ENCODE data around the gene TNFRSF12A. TPM values are rescaled to one million over a fixed set of nuclear protein-coding genes. Genes with fewer than 3 reads are reported as not detected.

Gene TNFRSF12A
- total and polyA plus RNA-seq, 2 of the 13 experiments (the other 11 are each of a cell fraction or from before 2014, with no cell fraction given): 61.9 to 66.0 TPM

- TF ChIP-seq LBX2 (CRISPR knock-in tag; IDR thresholded peaks at IDR 0.05; ENCODE audit: borderline replicate concordance) (no peak), GATAD2A (CRISPR knock-in tag; IDR thresholded peaks at IDR 0.05) (0 out of 2 replicates have a peak, but pooled peaks have one; percentile 32), U2AF2 (IDR thresholded peaks at IDR 0.05; ENCODE audit: low read depth, low read length) (no peak), NCOA1 (CRISPR knock-in tag; IDR thresholded peaks at IDR 0.05) (no peak), MXD3 (CRISPR knock-in tag; IDR thresholded peaks at IDR 0.05) (no peak), ZSCAN20 (CRISPR knock-in tag; IDR thresholded peaks at IDR 0.05; ENCODE audit: borderline replicate concordance) (no peak), AKAP8 (CRISPR knock-in tag; IDR thresholded peaks at IDR 0.05) (no peak), ZNF256 (CRISPR knock-in tag; conservative IDR thresholded peaks at IDR 0.05) (no peak), ZNF703 (CRISPR knock-in tag; IDR thresholded peaks at IDR 0.05; ENCODE audit: borderline replicate concordance) (no peak), ZNF574 (CRISPR knock-in tag; IDR thresholded peaks at IDR 0.05) (no peak), ZNF773 (CRISPR knock-in tag; IDR thresholded peaks at IDR 0.05; ENCODE audit: borderline replicate concordance) (no peak), BORCS8-MEF2B (CRISPR knock-in tag; IDR thresholded peaks at IDR 0.05) (no peak)
These were observed 22.2 kb downstream of the TNFRSF12A start (continued) for GRCh38 chr16:3042376-3042775.

Data from HepG2 (cell line).